ENCODE measurements around the gene GNAO1.

Gene GNAO1

GRCh38 chr16:56382459-56382858 lies 191.2 kb downstream of the GNAO1 start:
- no peak for DNase-seq
- intact Hi-C loops (cut with DNase I; ENCODE audit: low total_unique reads), result no loop called here
- no peak overlapping the region for H3K27ac ChIP-seq
- no peaks in the 10 kb centered on the region for H3K27me3 ChIP-seq
- H3K9me3 ChIP-seq, result peaks cover 0 to 15% (median 4%) of the 10 kb centered on the region in 3 donors
- no peak overlapping the region for H3K4me3 ChIP-seq
- no peaks in the 10 kb centered on the region for H3K4me1 ChIP-seq
- TF ChIP-seq CTCF (IDR thresholded peaks at IDR 0.05), result no peak
- H3K36me3 ChIP-seq, result peaks cover 70 to 91% (median 79%) of the 10 kb centered on the region in 3 donors

GRCh38 chr16:56382901-56383355 lies 191.6 kb downstream of the GNAO1 start:
- TF ChIP-seq CTCF (IDR thresholded peaks at IDR 0.05), result no peak
- Histone ChIP-seq H3K9me3 (peaks cover 0 to 15% (median 4%) of the 10 kb centered on the region in 3 donors), H3K27me3 (no peaks in the 10 kb centered on the region), H3K4me1 (no peaks in the 10 kb centered on the region), H3K27ac (no peak overlapping the region), H3K4me3 (no peak overlapping the region), H3K36me3 (peaks cover 74 to 96% (median 84%) of the 10 kb centered on the region in 3 donors)
- DNase-seq, result no peak
- intact Hi-C loops (cut with DNase I; ENCODE audit: low total_unique reads), result no loop called here

- DNase-seq, result no peak
- no peak for TF ChIP-seq CTCF (IDR thresholded peaks at IDR 0.05)
- Histone ChIP-seq H3K4me1 (no peaks in the 10 kb centered on the region), H3K4me3 (no peak overlapping the region), H3K27me3 (no peaks in the 10 kb centered on the region), H3K36me3 (peaks cover 85 to 96% (median 91%) of the 10 kb centered on the region in 3 donors), H3K9me3 (peaks cover 0 to 15% (median 4%) of the 10 kb centered on the region in 3 donors), H3K27ac (no peak overlapping the region)
- intact Hi-C loops (cut with DNase I; ENCODE audit: low total_unique reads), result no loop called here
Observed at GRCh38 chr16:56384074-56384721, 192.9 kb downstream of the GNAO1 start.

- H3K4me1 ChIP-seq, result no peaks in the 10 kb centered on the region
- H3K36me3 ChIP-seq, result peaks cover 72 to 96% (median 82%) of the 10 kb centered on the region in 3 donors
- no peak overlapping the region for H3K27ac ChIP-seq
- intact Hi-C loops (cut with DNase I; ENCODE audit: low total_unique reads), result no loop called here
- no peak for DNase-seq
- H3K9me3 ChIP-seq, result no peaks in the 10 kb centered on the region
- H3K4me3 ChIP-seq, result no peak overlapping the region
- no peak for TF ChIP-seq CTCF (IDR thresholded peaks at IDR 0.05)
- no peaks in the 10 kb centered on the region for H3K27me3 ChIP-seq
Observed at GRCh38 chr16:56387396-56387795, 196.1 kb downstream of the GNAO1 start.

DNA sequence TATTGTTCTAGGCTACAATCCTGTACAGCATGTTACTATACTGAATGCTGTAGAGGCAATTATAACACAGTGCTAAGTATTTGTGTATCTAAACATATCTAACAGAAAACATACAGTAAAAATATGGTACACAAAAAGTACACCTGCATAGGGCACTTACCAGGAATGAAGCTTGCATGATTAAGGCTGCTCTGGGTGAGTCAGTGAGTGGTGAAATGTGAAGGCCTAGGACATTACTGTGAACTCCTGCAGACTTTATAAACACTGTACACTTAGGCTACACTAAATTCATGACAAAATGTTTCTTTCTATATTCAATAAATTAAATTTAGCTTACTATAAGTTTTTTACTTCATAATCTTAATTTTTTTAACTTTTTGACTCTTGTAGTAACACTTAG lies 196.9 kb downstream of the GNAO1 start:
- DNase-seq, result no peak
- TF ChIP-seq CTCF (IDR thresholded peaks at IDR 0.05), result no peak
- Histone ChIP-seq H3K36me3 (peaks cover 67 to 88% (median 74%) of the 10 kb centered on the region in 3 donors), H3K27me3 (no peaks in the 10 kb centered on the region), H3K4me1 (no peaks in the 10 kb centered on the region), H3K9me3 (no peaks in the 10 kb centered on the region), H3K4me3 (no peak overlapping the region), H3K27ac (no peak overlapping the region)
- intact Hi-C loops (cut with DNase I; ENCODE audit: low total_unique reads), result no loop called here
